C4-2B (cell line): ENCODE results near the gene NOMO2.
"Not testable (repeated sequence)": the region's sequence is repeated elsewhere in the genome, so short reads cannot be mapped to it uniquely, and the experiment has no call there.

Source experiments
- CTCF ChIP-seq: fragments of 450-650 bp; conservative IDR thresholded peaks from 2 replicates; pipeline ENCODE4 v1.5.1; 2017; ENCODE audit warnings: mild to moderate bottlenecking
- ZFX ChIP-seq: fragments of 450-650 bp; IDR thresholded peaks from 2 replicates; pipeline ENCODE4 v1.6.1; 2017

- TF ChIP-seq CTCF, ZFX: not testable (repeated sequence)
These were observed 179.2 kb downstream of the NOMO2 start for GRCh38 chr16:18382696-18383095.
